GM18498 (cell line): ENCODE data around the gene IKBKE.

Experiments
- ATAC-seq: cut with Tn5 transposase; IDR thresholded peaks from one replicate; pipeline ENCODE4 v1.9.1; 2021; ENCODE audit warnings: mild to moderate bottlenecking, moderate library complexity; ENCODE audit not compliant: unreplicated experiment

Gene IKBKE

DNA sequence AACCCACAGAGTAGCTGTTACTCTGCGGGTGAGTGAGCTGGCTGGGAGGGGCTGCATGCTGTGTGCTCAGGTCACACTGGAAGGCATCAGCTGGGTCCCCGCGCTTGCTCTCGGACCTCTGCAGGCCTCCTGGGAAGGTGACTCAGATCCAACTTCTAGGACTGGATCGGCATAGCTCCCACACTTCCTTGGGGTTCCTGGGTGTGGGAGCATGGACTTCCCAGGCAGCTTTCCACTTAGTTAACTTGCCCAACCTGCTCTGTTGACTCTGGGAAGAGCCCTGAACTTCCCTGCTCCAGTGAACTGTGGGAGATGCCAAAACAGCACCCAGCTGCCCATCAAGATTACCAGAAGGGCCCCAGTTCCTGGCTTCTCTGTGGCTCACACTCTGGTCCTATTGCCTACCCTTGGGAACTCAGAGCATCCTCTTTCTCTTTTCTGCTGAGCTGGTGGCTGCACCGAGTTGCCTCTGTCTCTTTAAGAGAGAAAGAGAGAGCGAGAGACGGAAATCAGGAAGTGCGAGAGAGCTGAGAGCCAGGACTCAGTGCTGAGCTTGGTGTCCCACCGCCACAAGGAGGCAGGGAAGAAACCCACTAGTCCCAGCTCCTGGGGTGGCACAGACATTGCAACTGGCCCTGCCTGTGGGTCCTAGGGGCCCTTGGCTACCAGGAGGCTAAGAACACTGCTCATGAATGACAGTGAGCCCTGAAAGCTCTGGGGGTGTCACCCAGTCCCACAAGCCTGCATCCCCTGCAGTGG, at the start of gene IKBKE:
Gene IKBKE (plus strand): TSS at position 544 of the 759 bp plus-strand sequence. CDS start 2,752 bp downstream, outside the sequence.
- ATAC-seq = peak; percentile 71

DNA sequence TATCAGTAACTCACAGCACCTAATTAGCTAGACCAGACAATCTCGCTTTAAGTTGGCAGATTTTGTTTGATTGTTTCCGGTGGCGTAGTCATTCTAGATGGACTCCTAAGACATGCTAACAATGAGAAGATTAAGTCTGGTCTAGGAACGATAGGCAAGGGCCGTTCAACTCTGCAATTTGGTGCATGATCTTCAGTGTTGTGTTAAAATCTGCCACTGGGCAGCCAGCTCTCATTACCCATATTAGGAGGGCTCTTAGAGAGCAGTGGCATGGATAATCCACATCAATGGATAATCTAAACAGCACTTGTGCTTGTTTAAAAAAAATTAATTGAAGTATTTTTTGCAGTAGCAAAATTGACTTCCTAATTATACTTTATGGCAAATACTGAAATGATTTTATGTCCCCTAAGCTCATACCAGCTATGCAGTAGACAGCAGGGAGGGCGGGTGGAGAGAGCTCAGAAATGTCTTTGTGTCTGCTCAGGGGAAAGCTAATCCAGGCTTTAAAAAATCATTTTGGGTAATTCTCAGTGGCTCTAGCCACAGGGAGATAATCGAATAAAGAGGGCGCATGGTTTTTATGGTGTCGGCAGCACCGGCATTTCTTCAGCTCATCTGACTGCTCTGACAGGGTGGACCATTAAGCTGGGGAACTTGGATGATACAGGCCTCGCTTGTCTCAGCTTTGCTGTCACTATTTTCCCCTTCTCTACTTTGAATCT, 48.5 kb upstream of the IKBKE start:
- no peak for ATAC-seq

DNA sequence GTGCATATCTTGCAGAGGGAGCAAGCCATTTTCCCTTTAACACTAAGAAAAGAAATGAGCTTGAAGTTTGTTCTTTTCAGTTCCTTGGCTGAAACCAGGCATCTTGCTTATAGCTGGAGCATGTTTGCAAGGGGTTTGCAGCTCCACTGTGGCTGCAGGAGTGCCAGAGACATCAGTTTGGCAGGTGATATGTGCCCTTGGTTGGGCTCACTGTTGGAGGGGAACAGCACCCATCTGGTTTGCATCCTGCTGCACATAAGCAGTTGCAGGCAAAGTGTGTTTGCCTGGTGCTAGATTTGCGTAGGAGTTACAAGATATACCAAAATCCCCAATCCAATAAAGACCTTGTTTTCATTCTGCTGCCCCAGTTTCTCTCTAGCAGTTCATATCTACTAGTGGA, 47.8 kb upstream of the IKBKE start:
- ATAC-seq = no peak

DNA sequence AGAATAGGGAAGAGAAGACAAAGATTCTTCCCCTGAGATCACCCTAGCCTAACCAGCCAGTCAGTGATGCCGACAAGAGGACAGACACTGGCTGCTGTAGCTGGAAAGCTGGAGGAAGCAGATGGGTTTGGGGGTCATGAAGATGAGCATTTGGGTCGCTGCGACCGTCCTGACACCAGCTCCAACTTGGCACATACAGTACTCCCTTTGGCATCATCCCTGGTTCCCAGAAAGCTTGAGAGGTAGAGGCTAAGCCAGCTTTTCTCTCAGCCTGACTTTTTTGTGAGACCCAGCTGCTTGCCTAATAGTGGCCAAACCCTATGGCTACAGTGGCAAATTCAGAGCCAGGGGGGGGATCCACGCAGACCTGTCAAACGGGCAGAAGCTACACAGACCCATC, 43.0 kb upstream of the IKBKE start:
- no peak for ATAC-seq

DNA sequence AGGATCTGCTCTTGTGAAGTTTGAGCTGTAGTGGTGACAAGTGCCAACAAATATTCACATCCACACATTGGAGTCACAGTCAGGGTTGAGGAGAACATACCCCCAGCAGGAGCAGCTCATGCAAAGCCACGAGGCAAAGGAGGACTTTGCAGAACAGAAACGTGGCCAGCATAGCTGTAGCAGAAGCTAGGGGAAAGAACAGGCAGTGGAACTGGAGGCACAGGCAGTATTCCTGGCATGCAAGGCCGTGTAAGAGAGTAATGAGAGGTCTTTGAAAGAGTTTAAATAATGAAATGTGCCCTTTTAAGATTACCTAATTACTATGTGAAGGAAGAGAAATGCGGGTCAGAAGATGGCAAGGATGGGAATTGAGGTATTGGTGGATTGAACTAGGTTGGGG, 40.9 kb upstream of the IKBKE start:
- ATAC-seq = no peak

DNA sequence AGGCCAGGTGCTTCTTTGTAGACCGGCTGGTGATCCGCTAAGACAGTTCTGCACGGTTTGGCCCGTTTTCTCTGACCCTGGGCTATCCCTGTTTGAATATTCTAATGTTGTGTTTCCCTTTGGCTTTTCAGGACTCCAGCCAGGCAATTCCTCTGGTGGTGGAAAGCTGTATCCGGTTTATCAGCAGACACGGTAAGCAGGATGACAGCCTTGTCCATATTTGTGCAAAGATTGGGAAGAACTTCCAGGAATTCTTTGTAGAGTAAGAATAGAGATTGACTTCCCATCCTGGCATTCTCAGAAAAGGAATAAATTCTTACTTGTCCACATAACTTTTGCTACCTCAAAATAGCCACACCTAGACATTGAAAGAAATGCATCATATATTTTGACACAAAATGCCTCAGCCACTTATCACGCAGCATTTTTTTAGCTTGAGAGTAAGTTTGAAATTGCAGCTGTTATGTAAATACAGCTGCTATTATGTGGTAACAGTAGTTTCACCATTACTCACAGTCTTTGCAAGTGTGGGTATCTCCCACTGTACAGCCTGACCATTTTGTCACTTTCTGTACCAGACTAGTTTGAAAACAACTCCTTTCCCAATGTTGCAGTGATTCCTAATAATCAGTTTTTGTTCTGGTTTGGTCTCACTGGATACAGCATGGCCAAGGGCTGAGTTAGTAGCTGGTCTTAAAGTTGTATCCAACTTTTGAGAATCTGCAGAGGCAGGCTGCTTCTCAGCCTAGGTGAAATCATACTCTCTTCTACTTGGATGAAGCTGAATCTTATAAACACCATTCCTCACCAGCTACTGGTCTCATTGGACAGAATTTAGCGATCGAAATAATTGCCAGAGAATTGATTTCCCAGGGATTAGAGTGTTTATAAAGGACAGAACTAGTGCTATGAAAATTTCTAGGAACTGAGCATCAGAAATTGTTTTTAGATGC, 40.0 kb upstream of the IKBKE start:
- ATAC-seq = peak; percentile 97

DNA sequence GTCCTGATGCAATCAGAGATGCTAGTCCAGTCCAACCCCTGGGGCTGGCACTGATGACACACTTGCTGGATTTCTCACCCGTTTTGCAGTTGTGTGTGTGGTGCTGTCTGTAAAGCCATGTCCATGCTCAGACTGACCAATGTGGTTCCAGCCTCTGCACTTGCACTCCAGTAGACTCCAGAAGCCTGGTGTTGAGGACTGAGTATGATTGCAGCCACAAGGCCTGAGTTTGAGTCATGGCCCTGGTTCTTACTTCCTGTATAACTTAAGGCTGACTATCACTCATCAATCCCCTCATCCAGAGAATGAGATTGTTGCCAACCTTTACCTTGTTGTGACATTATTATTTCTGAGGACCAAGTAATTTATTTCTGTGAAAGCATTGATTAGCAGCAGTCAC, 34.8 kb upstream of the IKBKE start:
- no peak for ATAC-seq

DNA sequence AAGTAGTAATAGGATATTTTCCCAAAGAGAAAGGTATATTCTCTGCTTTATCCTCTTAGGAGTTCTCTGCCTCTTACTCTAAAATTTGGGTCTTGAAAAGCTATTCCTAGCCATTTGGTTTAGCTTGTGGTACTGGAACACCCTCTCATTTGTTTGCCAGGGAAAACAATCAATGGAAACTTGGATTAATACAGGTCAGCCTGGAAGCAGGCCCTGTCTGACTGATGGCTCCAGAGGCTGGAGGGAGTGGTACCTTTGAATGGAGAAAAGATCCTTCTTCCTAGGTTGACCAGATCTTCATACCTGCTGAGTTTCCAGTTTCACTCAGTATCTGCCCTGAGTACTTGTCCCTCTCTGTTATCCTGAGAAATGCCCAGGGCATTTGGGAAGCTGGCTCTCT, 31.7 kb upstream of the IKBKE start:
- ATAC-seq = no peak

DNA sequence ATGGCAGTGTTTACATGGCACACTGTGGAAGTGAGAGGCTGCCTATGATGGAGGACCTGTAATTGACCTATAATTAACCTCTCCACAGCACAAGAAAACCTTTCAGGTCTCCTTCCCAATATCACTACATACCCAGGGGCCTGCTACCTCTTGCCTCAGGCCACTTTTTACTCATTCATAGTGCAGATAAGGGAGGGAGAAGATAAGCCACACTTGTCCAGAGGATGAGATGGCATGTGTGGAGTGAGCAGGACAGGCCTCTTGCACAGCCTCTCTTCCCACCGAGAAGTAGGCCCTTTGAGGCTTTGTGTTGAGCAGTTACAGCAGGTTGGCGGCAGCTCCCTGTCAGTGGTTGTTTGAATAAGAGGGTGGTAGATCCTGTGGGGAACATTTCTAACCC, 31.1 kb upstream of the IKBKE start:
- no peak for ATAC-seq

DNA sequence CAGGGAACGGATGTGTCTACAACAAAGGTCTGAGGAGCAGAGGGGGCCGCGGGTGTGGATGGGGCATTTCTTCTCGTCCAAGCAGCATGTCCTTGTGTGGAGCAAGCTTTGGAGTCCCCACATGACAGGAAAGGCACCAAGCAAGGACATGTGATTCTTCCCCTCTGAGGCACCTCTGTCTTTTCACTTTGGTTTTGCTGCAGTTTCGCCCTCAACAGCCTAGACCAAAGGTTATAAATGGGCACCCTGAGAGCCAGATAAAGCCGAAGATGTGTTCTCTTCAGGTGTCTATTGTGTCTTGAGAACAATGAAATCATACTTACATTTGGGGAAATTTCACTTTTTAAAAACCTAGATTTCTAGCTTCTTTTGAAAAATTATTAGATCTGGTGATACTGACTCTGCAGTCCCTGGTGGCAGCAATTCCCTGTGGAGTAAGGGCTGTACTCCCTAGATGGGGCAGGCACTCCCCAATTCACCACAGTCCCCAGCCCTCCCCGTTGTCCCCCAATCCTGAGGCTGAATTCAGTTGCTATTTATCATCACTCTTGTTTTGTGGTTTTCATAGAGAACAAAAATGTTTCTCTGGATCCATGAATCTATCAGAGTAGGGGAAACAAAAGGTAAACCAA, 28.8 kb upstream of the IKBKE start:
- no peak for ATAC-seq

DNA sequence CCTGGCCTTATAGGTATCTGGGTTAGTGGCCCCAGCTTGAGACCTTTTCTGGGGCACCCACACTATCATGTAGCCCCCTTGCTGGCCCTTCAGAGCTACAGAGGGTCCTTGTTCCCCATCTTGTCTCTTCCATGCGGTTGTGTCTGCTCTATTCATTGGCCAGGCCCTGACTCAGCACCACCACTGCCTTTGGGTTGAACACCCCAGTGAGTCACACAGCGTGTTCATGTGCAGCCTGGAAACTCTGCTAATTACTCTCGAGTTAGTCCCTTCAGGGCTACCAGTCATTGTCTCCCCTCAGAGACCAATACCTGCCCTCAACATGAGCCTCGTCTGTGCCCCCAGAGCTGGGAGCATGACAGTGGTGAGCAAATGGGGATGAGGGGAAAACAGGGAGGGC, 28.2 kb upstream of the IKBKE start:
- no peak for ATAC-seq

DNA sequence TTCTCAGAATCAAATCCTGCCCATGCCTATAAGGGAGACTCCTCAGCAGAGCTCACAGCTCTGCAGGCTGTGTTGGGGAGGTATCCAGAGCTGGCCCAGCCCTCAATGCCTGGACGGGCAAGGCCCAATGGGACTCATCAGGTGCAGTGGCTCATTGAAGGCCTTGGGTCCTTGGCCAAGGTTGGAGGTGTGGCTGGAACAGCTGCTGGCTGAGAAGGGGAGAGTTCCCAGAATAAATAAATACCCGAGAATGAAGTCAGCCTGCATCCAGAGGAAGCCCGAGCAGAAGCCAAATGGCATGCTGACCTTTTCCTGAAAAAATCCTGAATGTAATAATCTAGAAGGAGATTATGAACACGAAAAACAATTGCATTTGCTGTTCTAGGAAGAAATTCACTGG, 25.2 kb upstream of the IKBKE start:
- ATAC-seq = no peak

DNA sequence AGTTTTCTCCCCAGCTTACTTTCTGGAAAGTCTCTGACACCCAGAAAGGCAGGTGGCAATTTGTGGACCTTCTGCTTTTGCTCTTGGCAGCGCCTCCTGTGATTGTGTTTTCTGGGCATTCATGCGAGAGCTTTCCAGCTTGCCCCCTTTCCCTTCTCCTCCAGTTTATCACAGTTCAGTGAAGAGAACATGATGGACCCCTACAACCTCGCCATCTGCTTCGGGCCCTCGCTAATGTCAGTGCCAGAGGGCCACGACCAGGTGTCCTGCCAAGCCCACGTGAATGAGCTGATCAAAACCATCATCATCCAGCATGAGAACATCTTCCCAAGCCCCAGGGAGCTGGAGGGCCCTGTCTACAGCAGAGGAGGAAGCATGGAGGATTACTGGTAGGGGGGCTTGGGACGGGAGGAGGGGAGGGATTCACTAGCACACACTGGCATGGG, 24.3 kb upstream of the IKBKE start:
- no peak for ATAC-seq

DNA sequence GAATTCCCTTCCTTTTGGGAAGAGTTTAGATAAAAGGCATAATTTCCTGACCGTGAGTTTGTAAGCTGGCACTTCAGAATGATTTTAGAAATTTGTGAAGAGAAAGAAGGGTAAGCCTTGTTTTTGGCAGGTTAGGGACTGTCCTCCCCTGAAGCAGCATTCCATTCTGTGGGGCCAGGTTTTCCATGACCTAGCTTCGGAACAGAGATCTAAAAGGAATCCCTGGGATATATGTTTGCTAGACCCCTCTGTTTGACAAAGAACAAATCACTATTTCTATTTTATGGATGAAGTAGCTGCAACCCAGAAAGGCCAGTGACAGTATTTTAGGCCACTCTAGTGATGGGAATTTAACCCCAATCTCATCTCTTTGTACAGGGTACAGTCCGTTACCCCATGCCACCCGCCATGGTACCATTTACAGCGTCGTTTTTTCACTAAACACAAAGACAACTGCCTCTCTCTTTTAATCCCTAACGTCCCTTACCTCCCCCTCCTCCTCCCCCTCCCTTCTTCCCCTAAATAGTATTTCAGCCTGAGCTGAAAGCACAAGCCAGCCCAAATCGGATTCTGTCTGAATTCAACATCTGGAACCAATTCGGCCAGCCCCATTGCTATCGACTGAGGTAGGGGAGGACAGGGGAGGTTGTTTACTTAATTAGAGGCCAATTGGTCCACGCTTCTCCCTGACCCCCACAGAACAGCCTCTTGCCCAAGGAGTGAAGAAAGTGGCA, 23.4 kb upstream of the IKBKE start:
- ATAC-seq = no peak

DNA sequence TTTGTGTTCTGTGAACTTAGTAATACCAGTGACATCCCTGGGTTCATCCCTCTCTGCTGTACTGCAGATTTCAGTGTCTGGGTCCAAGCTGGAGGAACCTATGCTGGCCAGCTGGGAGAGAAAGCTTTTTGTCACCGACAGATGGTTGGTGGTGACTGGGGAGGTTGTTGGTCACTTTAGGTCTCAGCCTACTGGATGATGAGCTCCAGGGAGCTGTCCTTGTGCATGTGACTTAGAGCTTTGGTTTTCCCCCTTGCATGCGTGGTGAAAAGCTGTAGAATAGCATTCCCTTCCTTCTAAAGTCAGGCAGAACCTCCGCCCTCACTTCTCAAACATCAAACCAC, 22.9 kb upstream of the IKBKE start:
- ATAC-seq = no peak

DNA sequence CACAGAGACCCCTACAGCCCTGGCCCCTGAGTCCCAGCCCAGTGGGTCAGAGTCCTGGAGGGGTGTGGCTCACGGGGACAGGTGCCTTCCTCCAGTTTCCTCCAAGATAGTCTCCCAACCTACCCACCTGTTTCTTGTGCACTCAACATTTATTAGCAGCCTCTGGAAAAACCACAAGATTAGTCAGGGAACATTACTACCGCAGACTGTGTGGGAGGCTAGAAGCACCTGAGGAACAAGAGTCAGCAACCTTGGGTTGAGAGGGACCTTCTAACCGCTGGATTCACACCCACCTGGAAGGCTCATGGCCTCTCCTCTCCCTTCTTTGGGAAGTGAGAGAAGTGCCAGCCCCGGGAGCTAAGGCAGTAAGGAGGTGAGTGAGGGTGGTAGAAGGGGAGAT, 22.5 kb upstream of the IKBKE start:
- ATAC-seq = no peak

DNA sequence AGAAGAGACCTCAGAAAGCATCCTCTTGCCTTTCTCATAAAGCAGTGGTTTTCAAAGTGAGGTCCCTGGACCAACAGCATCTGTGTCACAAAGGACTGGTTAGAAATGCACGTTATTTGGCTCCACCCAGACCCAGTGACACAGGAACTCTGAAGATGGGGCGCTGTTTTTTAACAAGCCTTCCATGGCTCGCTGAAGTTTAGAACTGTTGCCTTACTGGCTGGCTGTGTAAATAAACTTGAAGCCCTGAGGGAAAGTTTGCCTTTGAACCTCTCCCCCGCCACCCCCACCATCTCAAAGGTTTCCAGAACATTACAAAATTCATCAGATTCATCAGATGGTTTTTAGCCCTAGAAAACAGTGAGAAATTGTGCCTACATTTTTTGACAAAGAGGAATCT, 21.8 kb upstream of the IKBKE start:
- ATAC-seq = no peak

DNA sequence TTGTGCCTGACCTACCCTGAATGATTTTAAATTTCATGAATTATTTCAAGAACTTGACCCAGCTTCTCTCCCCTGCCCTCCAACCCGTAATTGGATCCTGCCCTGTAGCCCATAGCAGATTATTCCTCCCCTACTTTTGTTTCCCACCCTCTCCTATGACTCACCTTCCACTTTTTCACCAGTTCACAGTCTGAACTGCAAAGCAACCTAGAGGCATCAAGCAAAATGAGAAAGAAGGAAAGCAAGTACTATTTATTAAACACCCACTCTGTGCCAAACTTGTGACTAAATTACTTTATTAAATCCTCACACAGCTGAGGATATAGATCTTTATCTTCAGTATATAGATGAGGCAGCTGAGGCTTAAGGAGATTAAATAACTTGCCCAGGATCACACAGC, 20.7 kb upstream of the IKBKE start:
- no peak for ATAC-seq

DNA sequence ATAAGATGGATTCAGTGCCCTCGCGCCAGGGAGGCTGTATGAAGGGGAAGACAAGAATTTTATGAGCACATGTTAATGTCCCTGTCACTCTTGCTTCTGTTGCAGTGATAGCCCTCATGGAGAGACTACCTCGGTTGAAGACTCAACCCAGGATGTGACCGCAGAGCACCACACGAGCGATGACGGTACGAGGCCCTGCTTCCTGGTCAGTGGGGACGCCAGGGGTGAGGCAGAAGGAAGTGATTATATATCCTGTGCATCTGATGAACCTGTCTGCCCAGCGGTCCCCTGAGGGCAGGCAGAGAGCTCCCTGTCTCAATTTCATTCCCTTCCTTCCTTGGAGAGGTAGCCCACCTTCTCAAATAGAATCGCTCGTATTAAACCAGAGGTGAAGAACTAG, 20.0 kb upstream of the IKBKE start:
- ATAC-seq = no peak

DNA sequence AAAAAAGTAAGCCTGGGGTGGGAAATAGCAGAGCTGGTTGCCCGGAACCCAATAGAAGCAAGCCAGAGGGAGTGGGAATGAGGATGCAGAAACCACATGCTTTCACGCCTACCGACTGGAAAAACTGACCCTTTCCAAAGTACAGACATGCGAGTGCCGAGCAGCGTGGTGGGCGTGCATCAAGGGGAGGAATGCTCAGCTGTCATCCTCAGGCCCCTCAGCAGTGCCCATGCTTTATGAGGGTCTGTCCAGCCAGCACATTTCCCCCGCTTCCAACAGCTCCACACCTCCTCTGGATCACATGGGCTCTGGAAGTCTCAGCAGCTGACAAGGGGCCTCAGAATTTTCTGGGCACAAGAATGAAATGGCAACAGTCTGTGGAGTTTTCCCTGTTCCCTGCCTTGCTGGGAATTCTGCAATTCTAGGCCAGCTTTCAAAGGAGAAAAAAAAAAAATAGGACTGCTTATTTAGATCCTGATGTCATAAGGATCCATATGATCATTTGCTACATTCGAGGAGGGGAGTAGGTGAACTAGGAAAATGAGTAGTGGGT, 19.1 kb upstream of the IKBKE start:
- no peak for ATAC-seq
